ENCODE data around the gene BPIFB6.

BPIFB6 gene

DNA sequence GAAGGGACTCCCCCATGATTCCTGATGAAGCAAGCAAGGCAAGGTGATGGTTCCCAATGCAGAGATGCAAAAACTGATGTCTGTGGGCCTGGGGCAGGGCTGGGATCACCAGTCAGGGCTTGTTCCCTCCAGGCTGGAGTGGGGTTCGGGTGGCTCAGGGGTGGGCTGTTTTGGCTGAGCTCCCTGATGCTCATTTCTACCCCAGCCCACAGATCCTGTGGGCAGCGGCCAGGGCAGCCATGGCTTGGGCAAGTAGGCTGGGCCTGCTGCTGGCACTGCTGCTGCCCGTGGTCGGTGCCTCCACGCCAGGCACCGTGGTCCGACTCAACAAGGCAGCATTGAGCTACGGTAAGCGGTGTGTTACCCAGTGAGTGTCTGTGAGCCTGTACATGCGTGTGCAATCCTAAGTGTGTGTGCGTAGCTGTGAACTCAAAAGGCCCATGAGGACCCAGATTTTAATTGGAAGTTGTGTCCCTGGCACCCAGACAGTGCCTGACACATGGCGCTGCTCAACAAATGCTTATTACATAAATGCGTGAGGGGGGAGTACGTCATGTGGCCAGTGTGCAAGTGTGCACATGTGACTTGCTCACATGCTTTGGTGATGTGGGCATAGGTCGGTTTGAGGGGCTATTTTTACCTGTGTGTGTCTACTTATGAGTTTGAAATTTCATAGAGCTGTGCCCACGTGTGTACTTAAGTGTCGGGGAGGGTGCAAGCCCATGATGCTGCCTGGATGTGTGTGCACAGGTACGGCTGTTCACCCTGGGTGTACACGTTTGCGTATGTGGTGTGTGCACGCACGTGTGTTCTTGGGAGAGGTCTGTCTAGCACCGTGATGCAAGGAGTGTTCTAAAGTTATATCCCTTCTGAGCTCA, 22.9 kb upstream of the BPIFB6 start:
- no peak overlapping the region for H3K4me3 ChIP-seq (ENCODE audit: low read length)

DNA sequence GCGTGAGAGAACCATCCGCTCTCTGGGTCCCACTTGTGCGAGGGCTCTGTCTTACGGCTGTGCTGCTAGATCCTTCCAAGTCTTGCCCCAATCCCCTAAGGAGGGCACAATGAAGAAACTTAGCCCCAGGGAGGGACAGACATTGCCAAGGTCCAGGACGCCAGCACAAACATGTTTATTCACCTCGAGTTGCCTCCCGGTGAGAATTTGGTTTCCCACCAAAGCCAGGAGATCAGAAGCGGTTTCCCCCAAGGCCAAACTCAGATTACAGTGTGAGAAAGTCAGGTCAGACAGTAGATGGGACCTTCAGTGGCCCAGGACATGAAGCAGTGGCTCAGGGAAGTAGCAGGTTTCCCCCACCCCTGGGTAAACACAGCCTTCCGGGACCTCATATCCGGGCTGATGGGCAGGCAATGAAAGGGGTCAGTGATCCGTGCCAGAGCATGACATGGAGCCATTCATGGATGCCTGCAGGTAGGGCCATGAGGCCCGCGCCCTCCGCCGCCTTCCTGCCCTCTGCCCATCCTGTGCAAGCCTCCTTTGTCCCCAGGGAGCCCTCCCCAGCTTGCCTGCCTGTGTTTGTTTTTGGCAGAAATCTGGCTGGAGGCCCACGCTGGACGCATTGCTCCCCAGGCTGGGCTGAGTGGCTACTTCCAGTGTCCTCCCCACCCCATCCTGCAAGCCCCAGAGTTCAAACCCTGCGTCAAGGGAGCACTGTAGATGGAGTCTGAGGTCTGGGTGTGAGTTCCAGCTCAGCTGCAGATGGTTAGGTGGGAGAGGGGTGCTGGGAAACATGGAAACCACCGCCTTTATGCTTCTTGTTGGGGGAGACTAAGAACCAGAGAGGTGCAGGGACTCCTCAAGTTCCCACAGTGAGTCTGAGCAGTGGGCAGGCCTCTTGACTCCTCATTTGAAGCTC, 22.0 kb upstream of the BPIFB6 start:
- no peak for DNase-seq (ENCODE audit: low read depth)
- TF ChIP-seq, protein P1, sequence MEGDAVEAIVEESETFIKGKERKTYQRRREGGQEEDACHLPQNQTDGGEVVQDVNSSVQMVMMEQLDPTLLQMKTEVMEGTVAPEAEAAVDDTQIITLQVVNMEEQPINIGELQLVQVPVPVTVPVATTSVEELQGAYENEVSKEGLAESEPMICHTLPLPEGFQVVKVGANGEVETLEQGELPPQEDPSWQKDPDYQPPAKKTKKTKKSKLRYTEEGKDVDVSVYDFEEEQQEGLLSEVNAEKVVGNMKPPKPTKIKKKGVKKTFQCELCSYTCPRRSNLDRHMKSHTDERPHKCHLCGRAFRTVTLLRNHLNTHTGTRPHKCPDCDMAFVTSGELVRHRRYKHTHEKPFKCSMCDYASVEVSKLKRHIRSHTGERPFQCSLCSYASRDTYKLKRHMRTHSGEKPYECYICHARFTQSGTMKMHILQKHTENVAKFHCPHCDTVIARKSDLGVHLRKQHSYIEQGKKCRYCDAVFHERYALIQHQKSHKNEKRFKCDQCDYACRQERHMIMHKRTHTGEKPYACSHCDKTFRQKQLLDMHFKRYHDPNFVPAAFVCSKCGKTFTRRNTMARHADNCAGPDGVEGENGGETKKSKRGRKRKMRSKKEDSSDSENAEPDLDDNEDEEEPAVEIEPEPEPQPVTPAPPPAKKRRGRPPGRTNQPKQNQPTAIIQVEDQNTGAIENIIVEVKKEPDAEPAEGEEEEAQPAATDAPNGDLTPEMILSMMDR (conservative IDR thresholded peaks at IDR 0.05; ENCODE audit: low read length) = no peak
- H3K4me3 ChIP-seq (ENCODE audit: low read length) = no peak overlapping the region

More for the DNA sequence above, 22.9 kb upstream of the BPIFB6 start:
- no peak for DNase-seq (ENCODE audit: low read depth)
- TF ChIP-seq, protein P1 (conservative IDR thresholded peaks at IDR 0.05; ENCODE audit: low read length) = no peak

DNA sequence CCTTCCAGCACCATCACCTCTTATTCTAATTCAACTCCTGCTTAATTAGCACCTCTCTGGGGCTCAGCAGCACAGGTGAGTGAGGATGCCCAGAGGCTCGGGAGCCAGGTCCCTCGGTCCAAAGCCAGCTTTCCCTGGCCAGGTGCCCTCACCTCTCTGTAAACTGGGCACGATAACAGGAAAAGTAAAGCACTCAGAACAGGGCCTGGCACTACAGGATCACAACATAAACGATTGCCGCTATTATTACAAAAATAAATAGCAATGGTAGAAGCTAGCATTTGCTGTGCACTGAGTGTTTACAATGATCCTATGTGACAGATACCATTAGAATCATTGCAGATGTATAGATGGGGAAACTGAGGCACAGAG, 21.3 kb upstream of the BPIFB6 start:
- TF ChIP-seq, protein P1 (conservative IDR thresholded peaks at IDR 0.05; ENCODE audit: low read length) = no peak
- DNase-seq (ENCODE audit: low read depth) = no peak
- H3K4me3 ChIP-seq (ENCODE audit: low read length) = no peak overlapping the region

DNA sequence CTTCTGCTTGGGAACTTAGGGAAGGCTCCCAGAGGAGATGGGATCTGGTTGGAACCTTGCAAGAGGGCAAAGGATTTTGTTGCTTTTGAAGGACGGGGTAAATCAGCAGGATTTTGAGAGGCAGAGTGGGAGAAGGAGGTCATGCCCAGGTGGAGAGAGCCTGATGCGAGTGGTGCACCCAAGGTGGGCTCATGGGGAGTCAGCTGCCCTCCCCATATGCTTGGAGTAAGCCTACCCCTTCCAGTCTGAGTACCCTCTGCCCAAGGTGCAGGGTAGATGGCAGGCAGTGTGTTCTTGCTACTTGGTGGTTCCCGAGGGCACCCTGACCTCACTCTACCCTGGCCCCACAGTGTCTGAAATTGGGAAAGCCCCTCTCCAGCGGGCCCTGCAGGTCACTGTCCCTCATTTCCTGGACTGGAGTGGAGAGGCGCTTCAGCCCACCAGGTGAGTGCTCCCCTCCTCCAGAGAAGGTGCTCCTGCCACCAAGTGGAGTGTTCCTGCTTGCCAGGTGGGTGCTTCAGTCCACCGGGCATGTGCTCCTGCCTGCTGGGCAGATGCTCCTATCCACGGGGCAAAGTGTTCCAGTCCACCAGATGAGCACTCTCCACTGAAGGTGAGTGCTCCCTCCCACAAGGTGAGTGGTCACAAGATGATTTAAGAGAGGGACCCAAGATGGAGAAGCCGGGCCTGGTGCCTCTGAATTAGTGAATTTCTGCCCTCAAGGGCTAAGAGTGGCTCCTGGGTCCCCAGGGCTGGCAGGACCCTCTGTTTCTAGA, 20.6 kb upstream of the BPIFB6 start:
- TF ChIP-seq, protein P1 (conservative IDR thresholded peaks at IDR 0.05; ENCODE audit: low read length) = no peak
- no peak overlapping the region for H3K4me3 ChIP-seq (ENCODE audit: low read length)
- no peak for DNase-seq (ENCODE audit: low read depth)

DNA sequence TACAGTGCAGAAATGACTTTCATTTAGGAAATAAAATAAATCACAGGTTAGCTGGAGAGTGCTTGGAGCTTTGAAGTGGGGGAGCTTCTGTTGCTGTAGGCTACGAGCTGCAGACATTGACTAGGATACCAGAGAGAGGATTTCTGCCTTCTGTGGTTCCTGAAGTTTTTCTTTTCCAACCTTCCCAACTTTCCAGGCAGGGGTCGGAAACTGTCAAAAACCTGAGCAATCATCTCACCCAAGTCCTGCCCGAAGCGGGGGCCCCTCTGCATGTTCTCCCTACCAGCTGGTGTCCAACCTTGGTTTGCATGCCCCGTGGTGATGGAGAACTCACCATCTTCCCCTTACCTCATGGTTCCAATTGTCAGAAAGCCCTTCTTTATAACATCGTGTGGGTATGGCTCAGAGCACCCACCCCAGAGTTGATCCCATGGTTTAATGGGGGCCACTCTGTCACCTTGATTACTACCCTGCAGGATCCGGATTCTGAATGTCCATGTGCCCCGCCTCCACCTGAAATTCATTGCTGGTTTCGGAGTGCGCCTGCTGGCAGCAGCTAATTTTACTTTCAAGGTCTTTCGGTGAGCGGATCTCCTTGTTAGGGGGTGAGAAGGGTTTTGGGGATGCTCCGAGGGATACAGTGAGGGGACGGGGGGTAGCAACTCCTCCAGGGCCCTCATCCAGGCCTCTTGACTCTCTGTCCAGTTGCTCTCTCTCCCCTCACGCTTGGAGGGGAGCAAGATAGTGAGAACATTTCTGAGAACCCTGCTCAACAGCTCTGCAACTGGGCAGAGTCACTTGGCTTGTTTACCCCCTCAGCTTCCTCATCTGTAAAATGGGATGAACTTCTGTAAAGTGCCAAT, 18.9 kb upstream of the BPIFB6 start:
- TF ChIP-seq, protein P1 (conservative IDR thresholded peaks at IDR 0.05; ENCODE audit: low read length) = no peak
- no peak overlapping the region for H3K4me3 ChIP-seq (ENCODE audit: low read length)
- no peak for DNase-seq (ENCODE audit: low read depth)

DNA sequence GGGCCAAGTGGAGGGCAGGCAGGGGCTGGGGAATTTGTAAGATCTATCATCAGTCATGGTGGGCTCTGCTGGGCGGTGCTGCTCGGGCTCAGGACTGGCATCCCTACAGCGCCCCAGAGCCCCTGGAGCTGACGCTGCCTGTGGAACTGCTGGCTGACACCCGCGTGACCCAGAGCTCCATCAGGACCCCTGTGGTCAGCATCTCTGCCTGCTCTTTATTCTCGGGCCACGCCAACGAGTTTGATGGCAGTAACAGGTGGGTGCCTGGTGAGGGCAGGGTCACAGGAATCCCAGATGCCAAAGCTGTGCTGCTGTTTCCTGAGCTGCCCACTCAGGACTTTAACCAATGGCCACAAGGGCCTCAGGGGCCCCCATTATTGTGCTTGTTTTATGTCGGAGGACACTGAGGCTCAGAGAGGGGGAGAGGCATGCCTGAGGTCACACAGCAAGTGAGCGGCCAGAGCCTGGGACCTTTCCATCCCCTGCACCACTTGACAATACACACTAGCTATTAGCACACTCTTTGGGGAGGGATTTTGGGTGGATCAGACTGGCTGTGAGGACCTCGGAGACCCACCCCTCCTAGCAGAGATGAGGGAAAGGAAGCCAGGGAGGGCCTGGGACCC, 17.6 kb upstream of the BPIFB6 start:
- no peak overlapping the region for H3K4me3 ChIP-seq (ENCODE audit: low read length)
- no peak for DNase-seq (ENCODE audit: low read depth)
- TF ChIP-seq, protein P1 (conservative IDR thresholded peaks at IDR 0.05; ENCODE audit: low read length) = no peak
